GM19395 (cell line): ENCODE measurements around the gene CRMP1.
"Not testable (repeated sequence)": the region's sequence is repeated elsewhere in the genome, so short reads cannot be mapped to it uniquely, and the experiment has no call there.

Experiments used
- ATAC-seq: cut with Tn5 transposase; IDR thresholded peaks from one replicate; pipeline ENCODE4 v1.9.1; 2021; ENCODE audit warnings: mild to moderate bottlenecking, moderate library complexity; ENCODE audit not compliant: unreplicated experiment

CRMP1 gene

GRCh38 chr4:5863461-5864113, 29.3 kb downstream of the CRMP1 start:
- ATAC-seq: no peak

GRCh38 chr4:5858020-5858769, 34.7 kb downstream of the CRMP1 start:
- no peak for ATAC-seq

DNA sequence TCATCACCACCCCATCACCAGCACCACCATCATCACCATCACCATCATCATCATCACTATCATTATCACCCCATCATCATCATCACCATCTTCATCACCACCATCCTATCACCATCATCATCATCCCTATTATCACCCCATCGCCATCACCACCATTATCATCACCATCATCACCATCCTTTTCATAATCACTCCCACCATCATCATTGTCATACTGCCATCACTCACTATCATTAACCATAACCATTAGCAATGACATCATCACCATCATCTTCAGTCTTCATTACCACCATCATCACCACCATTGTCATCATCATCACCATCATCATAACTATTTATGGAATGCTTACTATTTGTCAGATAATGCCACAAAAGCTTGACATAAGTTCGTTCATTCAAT, 35.7 kb downstream of the CRMP1 start:
- no peak for ATAC-seq

DNA sequence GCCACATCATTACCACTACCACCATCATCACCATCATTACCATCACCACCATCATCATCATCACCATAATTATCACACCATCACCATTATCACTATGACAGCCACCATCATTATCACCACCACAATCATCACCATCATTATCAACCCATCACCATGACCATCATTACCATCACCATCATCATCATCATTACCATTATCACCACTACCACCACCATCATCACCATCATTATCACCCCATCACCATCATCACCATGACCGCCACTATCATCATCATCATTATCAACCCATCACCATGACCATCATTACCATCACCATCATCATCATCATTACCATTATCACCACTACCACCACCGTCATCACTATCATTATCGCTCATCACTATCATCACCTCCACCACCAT, 36.5 kb downstream of the CRMP1 start:
- ATAC-seq: not testable (repeated sequence)

- ATAC-seq: no peak
Measured at GRCh38 chr4:5854929-5855328, 38.0 kb downstream of the CRMP1 start.

- ATAC-seq: no peak
Measured at GRCh38 chr4:5852523-5853202, 40.2 kb downstream of the CRMP1 start.

DNA sequence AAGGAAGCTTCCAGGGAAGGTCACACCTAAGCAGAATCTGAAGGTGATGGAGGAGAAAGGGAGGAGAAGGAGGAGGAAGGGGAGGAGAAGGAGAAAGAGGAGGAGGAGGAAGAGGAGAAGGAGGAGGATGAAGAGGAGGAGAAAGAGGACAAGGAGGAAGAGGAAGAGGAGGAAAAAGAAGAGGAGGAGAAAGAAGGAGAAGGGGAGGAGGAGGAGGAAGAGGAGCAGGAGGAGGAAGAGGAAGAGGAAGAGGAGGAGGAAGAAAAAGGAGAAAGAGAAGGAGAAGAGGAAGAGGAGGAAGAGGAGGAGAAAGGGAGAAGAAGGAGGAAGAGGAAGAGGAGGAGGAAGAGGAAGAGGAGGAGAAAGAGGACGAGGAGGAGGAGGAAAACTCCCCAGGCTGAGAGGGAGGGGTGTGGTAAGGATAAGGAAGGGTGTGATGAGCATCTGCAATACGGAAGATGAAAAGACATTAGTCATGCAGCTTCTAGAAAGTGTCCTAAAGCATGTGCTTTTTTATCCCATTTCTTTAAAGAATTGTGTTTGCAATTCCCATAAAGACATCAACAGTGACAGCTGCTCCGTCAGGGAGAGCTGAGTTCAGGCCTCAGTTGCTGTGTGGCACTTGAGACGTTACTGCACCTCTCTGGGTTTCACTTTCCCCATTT, 41.1 kb downstream of the CRMP1 start:
- no peak for ATAC-seq

DNA sequence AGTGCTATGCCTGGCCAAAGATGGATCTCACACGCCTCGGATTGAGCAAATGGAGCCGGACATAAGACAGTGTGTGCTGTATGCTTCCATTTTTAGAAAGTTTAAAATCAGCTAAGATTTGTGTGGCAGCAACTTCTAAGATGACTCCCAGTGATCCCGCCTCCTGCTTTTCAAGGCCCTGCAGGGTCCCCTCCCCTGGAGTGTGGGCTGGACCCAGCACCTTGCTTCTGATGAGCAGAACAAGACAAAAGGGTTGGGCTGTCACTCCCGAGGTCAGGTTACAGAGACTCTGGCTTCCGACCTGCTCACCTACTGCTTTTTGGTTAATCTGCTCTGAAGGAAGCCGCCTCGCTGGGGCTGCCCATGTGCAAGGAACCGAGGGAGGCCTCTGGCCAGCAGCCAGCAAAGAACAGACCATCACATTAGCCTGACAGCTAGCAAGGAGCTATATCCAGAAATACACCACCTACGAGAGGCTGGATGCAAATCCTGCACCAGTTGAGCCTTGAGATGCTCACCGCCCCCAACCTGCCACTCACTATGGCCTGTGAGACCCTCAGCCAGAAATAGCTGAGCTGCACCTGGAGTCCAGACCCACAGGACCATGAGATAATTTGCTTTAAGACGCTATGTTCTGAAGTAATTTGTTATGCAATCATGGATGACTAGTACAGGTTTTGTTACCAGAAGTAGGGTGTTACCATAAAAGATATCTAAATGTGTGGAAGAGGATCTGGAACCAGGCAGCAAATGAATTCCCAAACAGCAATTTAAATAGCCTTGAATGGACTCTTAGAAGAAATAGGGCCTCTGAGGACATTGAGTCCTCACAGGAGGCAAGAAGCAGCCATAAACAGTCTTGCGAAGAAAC, 47.6 kb downstream of the CRMP1 start:
- no peak for ATAC-seq

- no peak for ATAC-seq
Measured at GRCh38 chr4:5843573-5844530, 49.0 kb downstream of the CRMP1 start.

DNA sequence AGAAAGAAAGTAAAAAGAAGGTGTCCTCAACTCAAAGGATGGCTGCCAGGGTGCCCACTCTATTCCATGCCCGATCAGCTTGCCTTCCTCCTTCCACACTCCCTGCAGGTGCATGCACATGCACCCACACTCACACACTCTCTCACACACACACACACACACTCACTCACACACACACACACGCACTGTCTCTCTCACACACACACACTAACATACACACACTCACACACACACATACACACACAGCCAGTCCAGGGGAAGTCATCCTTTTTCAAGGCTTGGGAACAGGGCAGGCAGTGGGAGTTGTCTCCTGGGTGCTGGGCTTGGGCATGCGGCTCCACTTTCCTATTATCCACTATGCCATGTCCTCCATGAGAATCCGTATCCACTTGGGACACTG, 50.4 kb downstream of the CRMP1 start:
- no peak for ATAC-seq

- no peak for ATAC-seq
Measured at GRCh38 chr4:5839751-5840674, 52.9 kb downstream of the CRMP1 start.

DNA sequence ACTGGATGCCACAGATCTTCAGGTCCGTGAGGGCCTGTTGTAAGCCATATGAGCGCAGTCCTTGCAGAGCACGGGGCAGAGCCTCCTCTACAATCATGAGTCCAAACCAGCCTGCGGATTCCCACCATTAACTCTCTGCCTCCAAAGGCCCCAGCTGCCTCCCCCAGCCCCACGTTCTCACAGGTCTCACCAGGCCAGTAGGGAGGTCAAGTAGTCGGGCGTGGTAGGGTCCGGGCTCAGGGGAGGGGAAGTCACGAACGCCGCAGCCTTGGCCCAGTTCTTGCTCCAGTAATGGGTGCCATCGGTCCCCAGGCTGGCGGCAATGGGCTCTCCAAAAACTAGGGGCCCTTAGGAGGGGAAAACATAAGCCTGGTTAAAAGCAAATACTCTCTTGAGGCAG, 53.6 kb downstream of the CRMP1 start:
- no peak for ATAC-seq

- not testable (repeated sequence) for ATAC-seq
Measured at GRCh38 chr4:5837483-5837882, 55.4 kb downstream of the CRMP1 start.

DNA sequence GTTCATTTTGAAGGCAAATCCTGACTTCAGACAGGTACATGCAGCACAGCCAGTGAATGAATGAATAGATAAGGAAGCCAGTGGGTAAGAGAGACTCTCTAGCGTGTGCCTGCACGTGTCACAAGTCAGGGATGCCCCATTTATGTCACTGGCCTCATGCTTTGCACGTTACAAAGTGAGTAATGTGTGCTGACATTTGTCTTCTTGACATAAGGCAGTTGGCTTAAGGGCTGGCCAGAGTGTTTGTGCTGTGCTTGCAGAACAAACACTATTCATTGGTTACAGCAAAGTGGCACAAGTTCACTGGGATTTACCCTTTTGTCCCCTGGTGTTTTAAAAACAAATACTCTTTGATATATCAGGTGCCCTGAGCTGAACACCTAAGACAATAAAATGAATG, 55.9 kb downstream of the CRMP1 start:
- ATAC-seq: no peak

DNA sequence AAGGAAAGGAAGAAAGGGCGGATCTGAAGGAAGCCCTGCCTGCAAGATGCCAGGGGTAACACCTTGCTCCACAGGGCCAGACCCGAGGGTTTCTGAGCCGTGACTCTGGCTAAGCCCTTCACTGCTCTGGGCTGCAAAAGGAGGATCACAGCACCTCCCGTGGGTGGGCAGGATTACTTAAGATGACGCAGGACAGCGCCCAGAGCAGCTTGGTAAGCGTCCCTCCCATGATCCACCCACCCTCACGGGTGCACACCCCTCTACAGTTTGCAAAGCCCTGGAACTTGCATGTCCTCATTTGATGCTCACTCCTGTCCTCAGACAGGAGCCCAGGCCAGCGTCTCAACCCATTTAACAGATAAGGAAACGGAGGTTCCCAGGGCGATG, 64.9 kb downstream of the CRMP1 start:
- ATAC-seq: no peak

DNA sequence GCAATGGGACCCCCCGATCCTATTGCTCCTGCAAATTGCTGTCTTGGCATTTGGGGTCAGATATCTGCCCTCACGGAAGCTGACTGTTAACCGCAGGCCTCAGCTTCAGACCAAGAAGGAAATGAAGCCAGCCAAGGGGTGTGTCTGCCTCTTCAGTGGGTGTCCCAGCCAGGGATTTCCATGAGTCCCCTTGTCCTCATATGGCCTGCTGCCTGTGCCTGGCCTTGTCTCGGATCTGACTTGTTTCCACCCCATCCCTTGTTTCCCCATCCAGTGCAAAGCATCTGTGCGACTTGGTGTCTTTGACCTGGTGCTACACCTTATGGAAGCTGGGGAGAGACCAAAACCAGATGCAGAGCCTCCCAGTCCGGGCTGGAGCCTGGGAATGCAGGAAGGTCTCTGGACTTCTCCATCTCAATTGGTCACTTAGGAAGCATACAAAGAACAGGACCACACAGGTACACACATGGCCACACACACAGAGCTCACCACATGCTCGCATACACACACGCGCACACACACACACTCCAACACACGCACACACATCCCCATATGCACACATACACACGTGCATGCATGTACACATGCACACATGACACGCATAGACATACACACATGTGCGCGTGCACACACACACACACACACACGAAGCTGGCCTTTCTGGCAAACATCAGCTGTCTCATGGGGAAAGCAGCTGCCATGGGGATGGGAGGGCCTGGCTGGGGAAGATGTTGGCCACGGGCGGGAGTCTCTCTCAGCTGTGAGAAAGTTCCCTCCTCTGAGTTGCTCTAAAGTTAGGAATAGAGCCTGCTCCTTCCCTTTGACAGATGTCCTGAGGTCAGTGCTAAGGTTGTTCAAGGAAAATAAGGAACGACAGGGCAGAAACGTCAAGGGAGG, 65.5 kb downstream of the CRMP1 start:
- ATAC-seq: no peak

- ATAC-seq: no peak
Measured at GRCh38 chr4:5826437-5827107, 66.3 kb downstream of the CRMP1 start.
